Skeletal muscle satellite cell (primary cell): ENCODE data around the gene VDR.

Source experiments
- H3K27me3 ChIP-seq: 2 replicates; pipeline ENCODE4 v1.7.0; 2013; ENCODE audit warnings: low read length; ENCODE audit not compliant: control insufficient read depth, insufficient read depth
- H3K36me3 ChIP-seq: 2 replicates; pipeline ENCODE4 v1.7.0; 2013; ENCODE audit warnings: mild to moderate bottlenecking, control low read depth, low read length; ENCODE audit not compliant: insufficient read depth
- H3K4me1 ChIP-seq: 2 replicates; pipeline ENCODE4 v1.7.0; 2013; ENCODE audit warnings: low read length; ENCODE audit not compliant: control insufficient read depth, insufficient read depth
- H3K4me2 ChIP-seq: 2 replicates; pipeline ENCODE4 v1.7.0; 2013; ENCODE audit warnings: mild to moderate bottlenecking, low read length
- H3K4me3 ChIP-seq: 2 replicates; pipeline ENCODE4 v1.7.0; 2013; ENCODE audit warnings: low read length
- H3K9ac ChIP-seq: 2 replicates; pipeline ENCODE4 v1.7.0; 2013; ENCODE audit warnings: mild to moderate bottlenecking, low read depth, low read length, moderate library complexity
- H3K9me3 ChIP-seq: replicated peaks from 2 replicates; pipeline ENCODE4 v1.7.0; 2013; ENCODE audit warnings: mild to moderate bottlenecking, control low read depth, low read length

The VDR gene

DNA sequence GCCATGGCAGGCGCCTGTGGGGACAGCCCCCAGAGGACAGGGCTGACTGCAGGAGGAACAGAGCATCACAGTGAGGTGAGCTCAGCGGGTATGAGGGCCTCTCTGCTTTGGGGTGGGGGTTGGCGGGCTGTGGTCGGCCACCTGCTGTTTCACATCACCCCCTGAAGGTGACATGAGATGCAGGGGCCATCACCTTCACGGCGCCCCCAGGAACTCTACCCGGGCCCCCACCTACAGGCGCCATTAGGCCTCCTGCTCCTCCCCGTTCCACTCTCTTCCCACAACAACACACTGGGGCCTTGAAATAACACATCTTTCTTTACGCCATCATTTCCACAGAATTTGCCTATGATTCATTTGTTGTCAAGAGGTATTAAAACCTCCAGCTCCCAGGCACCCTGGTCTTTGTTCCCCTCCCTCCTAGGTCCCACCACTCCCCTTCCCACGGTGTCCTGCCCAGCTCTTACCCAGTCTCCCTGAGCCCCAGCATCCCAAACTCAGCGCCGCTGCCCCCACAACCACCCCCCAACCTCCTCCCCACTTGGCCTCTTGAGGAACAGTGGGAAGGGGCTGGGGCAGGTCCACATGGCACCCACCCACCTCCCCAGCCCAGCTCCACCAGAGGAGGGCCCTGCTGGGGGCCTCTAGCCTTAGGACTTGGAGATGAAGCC lies 72.4 kb downstream of the VDR start:
- Histone ChIP-seq H3K4me1 (peaks cover 20% of the 10 kb centered on the region), H3K9ac (no peak overlapping the region)

DNA sequence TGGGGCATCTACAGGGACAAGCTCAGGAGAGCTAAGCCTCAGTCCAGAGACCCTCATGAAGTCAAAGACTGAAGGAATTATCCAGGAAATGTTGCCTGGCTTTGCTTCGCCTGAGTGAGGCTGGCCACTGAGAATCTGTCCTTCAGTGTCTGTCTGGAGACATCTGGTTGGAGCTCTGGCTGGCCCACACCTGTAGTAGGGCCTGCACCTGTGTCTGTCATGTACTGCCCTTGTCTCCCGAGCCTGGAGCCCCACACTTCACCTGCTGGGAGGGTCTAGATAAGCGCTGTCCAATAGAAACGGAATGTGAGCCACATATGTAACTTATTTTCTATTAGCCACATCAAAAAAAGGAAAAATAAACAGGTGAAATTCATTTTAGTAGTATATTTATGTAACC lies 75.2 kb downstream of the VDR start:
- no peaks in the 10 kb centered on the region for H3K36me3 ChIP-seq
- no peak overlapping the region for H3K4me2 ChIP-seq
- no peaks in the 10 kb centered on the region for H3K9me3 ChIP-seq
- no peak overlapping the region for H3K9ac ChIP-seq
- H3K27me3 ChIP-seq, result no peaks in the 10 kb centered on the region
- H3K4me1 ChIP-seq, result peaks cover 34% of the 10 kb centered on the region
- H3K4me3 ChIP-seq, result no peak overlapping the region

More for the DNA sequence above, 72.4 kb downstream of the VDR start:
- H3K36me3 ChIP-seq, result no peaks in the 10 kb centered on the region
- no peaks in the 10 kb centered on the region for H3K9me3 ChIP-seq
- no peak overlapping the region for H3K4me2 ChIP-seq
- no peaks in the 10 kb centered on the region for H3K27me3 ChIP-seq
- H3K4me3 ChIP-seq, result no peak overlapping the region

DNA sequence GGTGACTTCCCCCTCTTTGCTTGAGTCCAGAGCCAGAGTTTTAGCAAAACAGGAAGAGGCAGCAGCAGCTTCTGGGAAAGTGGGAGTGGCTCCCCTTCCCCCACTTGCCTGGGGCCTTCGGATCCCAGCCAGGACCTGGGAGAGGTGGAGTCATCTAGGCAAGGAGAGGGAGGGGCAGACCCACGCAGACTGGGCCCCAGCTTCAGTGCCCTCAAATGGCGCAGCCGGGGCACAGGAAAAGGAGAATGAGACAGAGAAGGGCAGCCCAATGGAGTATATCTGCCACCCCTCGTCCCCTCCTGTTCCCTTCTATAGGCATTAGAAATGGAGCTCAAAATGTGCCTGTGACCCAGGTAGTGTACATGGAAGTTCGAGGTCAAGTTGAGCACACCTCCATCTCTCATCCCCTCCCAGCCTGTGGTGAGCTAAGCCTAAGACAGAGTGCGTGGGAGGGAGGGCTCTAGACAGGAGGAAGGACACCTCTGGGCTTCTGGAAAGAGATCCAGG lies 75.8 kb downstream of the VDR start:
- H3K9me3 ChIP-seq, result no peaks in the 10 kb centered on the region
- no peak overlapping the region for H3K9ac ChIP-seq
- no peaks in the 10 kb centered on the region for H3K36me3 ChIP-seq
- H3K4me2 ChIP-seq, result peak overlapping the region; percentile 60
- H3K4me1 ChIP-seq, result peaks cover 40% of the 10 kb centered on the region
- peak overlapping the region; percentile 48 for H3K4me3 ChIP-seq
- no peaks in the 10 kb centered on the region for H3K27me3 ChIP-seq

DNA sequence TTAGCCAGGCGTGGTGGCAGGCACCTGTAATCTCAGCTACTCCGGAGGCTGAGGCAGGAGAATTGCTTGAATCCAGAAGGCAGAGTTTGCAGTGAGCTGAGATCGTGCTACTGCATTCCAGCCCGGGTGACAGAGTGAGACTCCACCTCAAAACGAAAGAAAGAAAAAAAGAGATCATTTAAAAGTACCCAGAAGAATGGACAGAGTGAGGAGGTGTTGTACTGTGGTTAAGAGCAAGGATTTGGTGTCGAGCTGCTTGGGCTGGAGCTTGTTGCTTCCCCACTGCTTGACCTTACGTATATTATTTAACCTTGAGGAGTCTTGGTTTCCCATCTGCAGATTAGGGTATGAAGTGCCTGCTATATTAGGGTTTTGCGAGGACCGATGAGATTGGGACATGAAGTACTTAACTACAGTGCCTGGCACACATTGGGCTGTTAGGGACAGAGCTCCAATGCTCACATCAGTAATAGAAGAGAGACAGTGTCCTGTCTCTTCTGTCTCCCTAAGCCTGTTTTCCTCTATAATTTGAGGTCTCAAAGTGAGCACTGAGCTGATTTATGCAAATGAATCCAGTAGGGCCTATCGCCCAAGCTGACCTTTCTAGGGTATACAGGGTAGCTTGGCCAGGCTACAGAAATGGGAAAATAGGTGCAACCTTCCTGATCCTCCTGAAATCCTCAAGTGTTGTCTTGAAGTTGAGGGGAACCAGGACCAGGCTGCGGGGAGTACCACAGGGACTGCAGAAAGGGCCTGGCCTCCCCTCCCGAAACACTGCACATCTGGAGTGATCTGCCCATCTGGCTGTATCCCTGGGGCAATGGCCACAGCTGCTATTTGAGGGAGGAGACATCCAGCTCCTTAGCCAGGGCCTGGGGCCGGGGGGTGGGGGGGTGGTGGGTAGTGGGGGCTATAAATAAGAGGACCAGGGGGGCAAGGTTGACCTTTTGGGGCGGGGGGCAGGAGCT lies 76.5 kb downstream of the VDR start:
- Histone ChIP-seq H3K4me2 (no peak overlapping the region), H3K9me3 (no peaks in the 10 kb centered on the region), H3K27me3 (no peaks in the 10 kb centered on the region), H3K9ac (no peak overlapping the region), H3K36me3 (no peaks in the 10 kb centered on the region), H3K4me3 (no peak overlapping the region), H3K4me1 (peaks cover 46% of the 10 kb centered on the region)

DNA sequence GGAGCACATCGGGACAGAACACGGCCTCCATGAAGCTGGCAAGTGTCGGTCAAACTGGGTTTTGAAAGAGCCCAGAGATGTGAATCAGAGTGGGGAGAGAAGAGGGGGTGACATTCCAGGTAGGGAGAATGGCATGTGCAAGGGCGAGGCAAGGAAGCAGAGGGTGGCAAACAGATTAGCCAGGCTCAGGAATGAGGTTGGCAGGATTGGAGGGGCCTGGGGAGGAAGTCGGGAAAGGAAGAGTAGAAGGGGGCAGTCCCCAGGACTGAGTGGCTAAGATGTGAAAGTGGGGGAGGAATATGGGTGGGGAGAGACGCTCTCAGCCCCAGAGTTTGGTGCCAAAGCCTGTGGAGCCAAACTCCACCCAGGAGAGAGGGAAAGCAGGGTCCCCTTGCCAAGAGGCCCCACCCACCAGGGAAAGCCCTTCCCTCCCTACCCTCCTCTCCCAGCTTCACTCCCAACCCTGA lies 79.6 kb downstream of the VDR start:
- H3K9me3 ChIP-seq, result no peaks in the 10 kb centered on the region
- peaks cover 73% of the 10 kb centered on the region for H3K4me1 ChIP-seq

DNA sequence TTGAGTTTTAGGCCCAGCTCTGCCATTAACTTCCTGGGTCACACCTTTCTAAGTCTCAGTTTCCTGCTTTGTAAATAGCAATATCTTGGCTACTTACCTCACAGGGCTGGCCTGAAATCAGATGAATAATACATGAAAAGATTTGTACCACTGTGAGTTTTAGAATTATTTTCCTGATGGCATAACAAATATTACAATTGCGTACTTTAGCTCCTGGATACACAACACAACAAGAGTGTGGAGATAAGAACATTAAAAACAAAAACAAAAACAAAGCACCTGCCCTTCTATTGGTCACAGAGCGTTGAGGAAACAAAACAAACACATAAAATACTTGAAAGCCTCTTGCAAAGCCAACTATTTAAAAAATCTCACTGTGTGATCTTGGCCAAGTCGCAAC lies 80.2 kb downstream of the VDR start:
- H3K9ac ChIP-seq, result no peak overlapping the region
- H3K9me3 ChIP-seq, result no peaks in the 10 kb centered on the region
- H3K27me3 ChIP-seq, result no peaks in the 10 kb centered on the region
- no peak overlapping the region for H3K4me3 ChIP-seq
- H3K36me3 ChIP-seq, result no peaks in the 10 kb centered on the region
- peaks cover 73% of the 10 kb centered on the region for H3K4me1 ChIP-seq
- no peak overlapping the region for H3K4me2 ChIP-seq

More for the DNA sequence above, 79.6 kb downstream of the VDR start:
- Histone ChIP-seq H3K4me2 (no peak overlapping the region), H3K36me3 (no peaks in the 10 kb centered on the region), H3K4me3 (no peak overlapping the region), H3K9ac (no peak overlapping the region), H3K27me3 (no peaks in the 10 kb centered on the region)

DNA sequence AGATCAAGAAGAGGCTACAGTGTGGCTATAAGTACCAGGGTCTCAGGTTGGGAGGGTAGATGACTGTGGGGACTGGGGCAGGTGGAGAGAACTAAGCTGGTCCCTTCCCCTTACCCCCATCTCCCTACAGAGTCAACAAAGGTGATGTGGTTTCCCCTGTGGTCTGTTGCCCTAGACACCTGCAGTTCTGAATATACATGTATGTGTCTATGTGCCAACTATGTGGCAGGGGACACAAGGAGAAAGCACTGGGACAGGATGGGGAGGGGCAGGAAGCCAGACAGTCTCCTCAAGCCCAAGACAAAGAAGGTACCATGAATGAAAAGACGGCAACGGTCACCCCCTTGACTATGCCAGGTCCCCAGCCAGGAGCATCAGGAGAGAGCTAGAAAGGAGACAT lies 80.6 kb downstream of the VDR start:
- no peaks in the 10 kb centered on the region for H3K9me3 ChIP-seq
- H3K4me1 ChIP-seq, result peaks cover 68% of the 10 kb centered on the region
- no peak overlapping the region for H3K4me3 ChIP-seq
- no peak overlapping the region for H3K9ac ChIP-seq
- no peak overlapping the region for H3K4me2 ChIP-seq
- no peaks in the 10 kb centered on the region for H3K27me3 ChIP-seq
- H3K36me3 ChIP-seq, result no peaks in the 10 kb centered on the region

DNA sequence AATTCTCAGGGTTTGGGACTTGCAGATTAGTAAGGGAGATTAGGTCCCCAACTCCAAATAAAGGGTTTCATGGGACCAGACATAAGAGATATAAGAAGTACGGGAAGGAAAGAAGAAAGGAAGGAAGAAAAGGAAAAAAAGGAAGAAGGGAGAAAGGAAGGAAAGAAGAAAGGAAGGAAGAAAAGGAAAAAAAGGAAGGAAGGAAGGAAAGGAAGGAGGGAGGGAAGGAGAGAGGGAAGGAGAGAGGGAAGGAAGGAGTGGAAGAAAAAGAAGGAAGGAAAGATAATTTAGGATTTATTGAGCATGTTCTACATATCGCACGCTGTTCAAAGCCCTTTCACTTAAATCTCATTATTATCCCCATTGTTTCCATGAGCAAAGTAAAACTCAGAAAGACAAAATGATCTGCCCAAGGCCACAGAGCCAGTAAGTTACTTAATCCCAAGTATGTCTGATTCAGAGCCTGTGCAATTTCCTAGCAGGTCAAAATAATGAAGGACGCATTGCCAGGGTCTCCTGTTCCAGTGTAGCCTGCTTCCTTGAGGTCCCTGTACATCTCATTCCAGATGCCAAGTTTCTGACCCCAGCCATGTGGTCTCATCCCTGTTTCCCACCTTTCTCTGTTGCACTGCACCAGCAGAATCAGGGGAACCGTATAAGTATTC lies 81.2 kb downstream of the VDR start:
- no peaks in the 10 kb centered on the region for H3K36me3 ChIP-seq
- H3K4me3 ChIP-seq, result no peak overlapping the region
- peaks cover 64% of the 10 kb centered on the region for H3K4me1 ChIP-seq
- no peaks in the 10 kb centered on the region for H3K9me3 ChIP-seq
- H3K27me3 ChIP-seq, result no peaks in the 10 kb centered on the region
- H3K4me2 ChIP-seq, result no peak overlapping the region
- no peak overlapping the region for H3K9ac ChIP-seq

DNA sequence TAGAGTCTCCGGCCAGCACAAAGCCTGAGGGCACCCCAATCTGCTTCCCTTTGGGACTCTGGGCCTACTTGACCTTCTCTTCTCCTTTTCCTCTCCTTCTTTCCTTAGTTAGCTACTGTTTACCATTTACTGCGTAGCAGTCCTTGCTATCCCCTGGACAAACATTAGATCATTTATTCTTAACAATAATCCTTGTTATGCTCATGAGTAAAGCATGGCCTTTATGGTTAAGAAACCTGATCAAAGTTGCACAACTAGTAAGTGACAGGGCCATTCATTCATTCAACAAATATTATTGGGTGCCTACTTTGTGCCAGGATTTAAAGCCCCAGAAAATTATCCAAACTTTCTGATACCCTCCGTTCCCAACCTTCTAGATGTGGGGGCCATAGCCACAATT lies 81.9 kb downstream of the VDR start:
- Histone ChIP-seq H3K27me3 (no peaks in the 10 kb centered on the region), H3K4me2 (no peak overlapping the region), H3K9ac (no peak overlapping the region), H3K4me1 (peaks cover 64% of the 10 kb centered on the region), H3K36me3 (no peaks in the 10 kb centered on the region), H3K4me3 (no peak overlapping the region), H3K9me3 (no peaks in the 10 kb centered on the region)

DNA sequence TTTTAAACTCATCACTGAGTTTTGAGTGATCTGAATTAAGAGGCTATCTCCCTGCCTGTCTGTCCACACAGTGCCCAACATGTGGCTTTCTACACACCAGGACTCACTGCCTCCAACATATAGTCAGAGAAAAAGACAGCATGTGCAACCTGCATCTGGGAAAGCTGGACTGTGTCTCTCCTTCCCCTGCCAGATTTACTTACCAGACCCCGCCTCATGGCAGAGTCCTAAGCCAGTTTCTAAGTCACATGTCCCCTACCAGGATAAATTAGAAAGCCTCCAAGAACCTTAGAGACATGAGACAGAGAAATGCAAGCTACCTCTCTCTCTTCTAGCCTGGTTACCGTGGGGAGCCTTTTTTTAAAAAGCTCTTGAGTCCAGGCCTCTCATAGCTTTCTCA lies 82.4 kb downstream of the VDR start:
- H3K4me3 ChIP-seq, result no peak overlapping the region
- peaks cover 69% of the 10 kb centered on the region for H3K4me1 ChIP-seq
- H3K4me2 ChIP-seq, result no peak overlapping the region
- no peaks in the 10 kb centered on the region for H3K36me3 ChIP-seq
- H3K27me3 ChIP-seq, result no peaks in the 10 kb centered on the region
- H3K9me3 ChIP-seq, result no peaks in the 10 kb centered on the region
- H3K9ac ChIP-seq, result no peak overlapping the region

DNA sequence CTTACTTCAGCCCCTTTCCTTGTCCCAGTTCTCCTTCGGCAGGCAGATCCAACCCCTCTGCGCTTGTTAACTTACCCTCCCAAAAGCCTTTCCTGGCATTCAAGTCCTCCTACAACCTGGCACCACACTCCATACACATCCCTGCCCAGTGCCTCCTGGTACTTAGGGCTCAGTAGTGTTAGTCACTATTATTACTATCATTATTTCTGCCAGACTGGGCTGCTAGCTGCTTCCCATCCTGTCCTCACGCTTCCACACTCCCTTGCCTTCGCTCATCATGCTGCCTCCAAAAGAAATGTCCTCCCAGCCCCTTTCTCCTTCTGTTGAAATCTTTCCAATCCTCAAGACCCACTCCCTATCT lies 83.5 kb downstream of the VDR start:
- Histone ChIP-seq H3K4me2 (peak overlapping the region; percentile 77), H3K4me3 (peak overlapping the region; percentile 54), H3K9ac (peak overlapping the region; percentile 92), H3K4me1 (peaks cover 76% of the 10 kb centered on the region), H3K36me3 (no peaks in the 10 kb centered on the region), H3K27me3 (no peaks in the 10 kb centered on the region), H3K9me3 (no peaks in the 10 kb centered on the region)
